Suprapubic skin (tissue), 4 donors: Measurements from ENCODE around the gene ILF2.

Experiments used
- EP300 ChIP-seq: sonication (generic); formaldehyde crosslinking; IDR thresholded peaks from one replicate; pipeline ENCODE4 v1.6.1; 2017; ENCODE audit warnings: antibody characterized with exemption
- POLR2A ChIP-seq, 2 donors: fragments of 450-650 bp; IDR thresholded peaks; one replicate each; pipeline ENCODE4 v1.6.1; 2017; ENCODE audit warnings: antibody characterized with exemption in 2 of 2, mild to moderate bottlenecking in 2 of 2, moderate library complexity in 2 of 2
- POLR2AphosphoS5 ChIP-seq, 3 donors: sonication (generic); formaldehyde crosslinking; IDR thresholded peaks; one replicate each; pipeline ENCODE4 v1.6.1; 2017; ENCODE audit warnings: antibody characterized with exemption in 3 of 3
- TF ChIP-seq, protein P1 (sequence below), 2 donors: fragments of 200-600 bp in 1 of 2; fragments of 450-650 bp in 1 of 2; sonication (generic) in 1 of 2; IDR thresholded peaks; one replicate each; pipeline ENCODE4 v1.5.1; 2016 to 2019; ENCODE audit warnings: antibody characterized with exemption in 2 of 2, mild to moderate bottlenecking in 1 of 2, moderate library complexity in 1 of 2

DNA sequence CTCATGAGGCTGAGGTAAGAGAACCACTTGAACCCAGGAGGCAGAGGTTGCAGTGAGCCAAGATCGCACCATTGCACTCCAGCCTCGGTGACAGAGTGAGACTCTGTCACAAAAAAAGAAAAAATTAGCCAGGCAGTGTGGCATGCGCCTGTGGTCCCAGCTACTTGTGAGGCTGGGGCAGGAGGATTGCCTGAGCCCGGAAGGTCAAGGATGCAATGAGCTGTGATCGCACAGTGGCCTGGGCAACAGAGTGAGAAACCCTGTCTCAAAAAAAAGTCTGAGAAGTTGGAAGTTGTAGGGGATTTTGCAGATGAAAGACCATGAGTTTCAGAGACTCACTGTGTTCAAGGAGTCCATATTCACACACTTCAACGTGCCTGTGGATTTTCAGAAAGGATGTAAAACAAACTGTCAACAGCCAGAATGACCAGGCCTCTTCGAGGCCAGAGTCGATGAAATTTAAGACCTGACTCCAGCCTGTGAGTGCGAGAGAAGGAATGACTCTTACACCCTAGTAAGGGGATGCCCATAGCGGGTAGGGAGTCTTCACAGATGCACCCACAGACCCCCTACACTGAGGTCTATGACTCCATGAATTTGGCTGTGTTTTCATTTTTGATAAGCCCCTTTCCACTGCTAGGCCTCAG, 45.7 kb downstream of the ILF2 start:
- TF ChIP-seq, protein P1, sequence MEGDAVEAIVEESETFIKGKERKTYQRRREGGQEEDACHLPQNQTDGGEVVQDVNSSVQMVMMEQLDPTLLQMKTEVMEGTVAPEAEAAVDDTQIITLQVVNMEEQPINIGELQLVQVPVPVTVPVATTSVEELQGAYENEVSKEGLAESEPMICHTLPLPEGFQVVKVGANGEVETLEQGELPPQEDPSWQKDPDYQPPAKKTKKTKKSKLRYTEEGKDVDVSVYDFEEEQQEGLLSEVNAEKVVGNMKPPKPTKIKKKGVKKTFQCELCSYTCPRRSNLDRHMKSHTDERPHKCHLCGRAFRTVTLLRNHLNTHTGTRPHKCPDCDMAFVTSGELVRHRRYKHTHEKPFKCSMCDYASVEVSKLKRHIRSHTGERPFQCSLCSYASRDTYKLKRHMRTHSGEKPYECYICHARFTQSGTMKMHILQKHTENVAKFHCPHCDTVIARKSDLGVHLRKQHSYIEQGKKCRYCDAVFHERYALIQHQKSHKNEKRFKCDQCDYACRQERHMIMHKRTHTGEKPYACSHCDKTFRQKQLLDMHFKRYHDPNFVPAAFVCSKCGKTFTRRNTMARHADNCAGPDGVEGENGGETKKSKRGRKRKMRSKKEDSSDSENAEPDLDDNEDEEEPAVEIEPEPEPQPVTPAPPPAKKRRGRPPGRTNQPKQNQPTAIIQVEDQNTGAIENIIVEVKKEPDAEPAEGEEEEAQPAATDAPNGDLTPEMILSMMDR (IDR thresholded peaks at IDR 0.05), result no peak
- TF ChIP-seq POLR2A (IDR thresholded peaks at IDR 0.05), result no peak
- TF ChIP-seq EP300, result no peak
- no peak for TF ChIP-seq POLR2AphosphoS5 (IDR thresholded peaks at IDR 0.05)
